ENCODE measurements around the gene MAP1LC3C.

MAP1LC3C gene

DNA sequence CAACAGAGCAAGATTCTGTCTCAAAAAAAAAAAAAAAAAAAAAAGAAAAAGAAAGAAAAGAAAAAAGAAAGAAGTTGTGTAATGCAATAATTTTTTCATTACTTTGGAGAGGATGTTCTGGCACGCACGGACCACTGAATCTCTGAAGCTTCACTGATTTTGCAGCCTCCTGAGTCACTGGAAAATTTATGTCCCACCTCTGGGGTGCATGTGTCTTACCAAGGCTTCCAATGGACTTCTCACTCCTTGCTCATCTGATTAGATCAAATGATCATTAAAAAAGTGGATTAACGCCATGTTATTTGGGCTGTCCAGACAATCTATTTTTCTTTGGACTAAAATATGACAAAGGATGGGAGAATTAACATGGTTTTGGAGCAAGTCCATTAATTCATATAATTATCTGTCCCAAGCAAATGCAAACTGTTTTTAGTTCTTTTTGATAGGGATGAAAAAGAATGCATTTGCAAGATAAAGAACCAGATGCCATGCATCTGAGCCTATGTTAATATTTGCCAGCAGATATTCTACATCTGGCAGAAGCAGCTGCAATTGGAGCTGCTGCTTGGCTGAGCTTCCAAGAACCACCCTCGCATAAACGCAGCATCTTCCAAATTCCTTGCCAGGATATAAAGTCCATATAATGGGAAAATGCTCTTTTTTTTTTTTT, 10.1 kb upstream of the MAP1LC3C start:
- no peak overlapping the region for H3K27ac ChIP-seq (ENCODE audit: low read depth, low read length)
- 95% methylated on average over 5 of the region's 5 CpGs for WGBS
- H3K9ac ChIP-seq (ENCODE audit: low read depth, low read length), result no peak overlapping the region
- H3K4me3 ChIP-seq (ENCODE audit: low read length), result no peak overlapping the region
- no peaks in the 10 kb centered on the region for H3K27me3 ChIP-seq (ENCODE audit: insufficient read depth, low read length)
- H3K4me1 ChIP-seq (ENCODE audit: insufficient read depth, low read length), result peaks cover 3% of the 10 kb centered on the region; the same call in 1 of the 2 replicates
- H3K36me3 ChIP-seq (ENCODE audit: insufficient read depth, low read length), result no peaks in the 10 kb centered on the region
- H3K9me3 ChIP-seq (ENCODE audit: insufficient read depth, low read depth, low read length), result no peaks in the 10 kb centered on the region

- Histone ChIP-seq H3K27me3 (ENCODE audit: insufficient read depth, low read length) (no peaks in the 10 kb centered on the region), H3K9me3 (ENCODE audit: insufficient read depth, low read depth, low read length) (no peaks in the 10 kb centered on the region), H3K27ac (ENCODE audit: low read depth, low read length) (no peak overlapping the region), H3K4me1 (ENCODE audit: insufficient read depth, low read length) (peaks cover 3% of the 10 kb centered on the region; the same call in 1 of the 2 replicates), H3K4me3 (ENCODE audit: low read length) (no peak overlapping the region), H3K36me3 (ENCODE audit: insufficient read depth, low read length) (no peaks in the 10 kb centered on the region), H3K9ac (ENCODE audit: low read depth, low read length) (no peak overlapping the region)
- WGBS, result 94% methylated on average over 3 of the region's 3 CpGs
Observed at GRCh38 chr1:242006976-242007375, 8.1 kb upstream of the MAP1LC3C start.

DNA sequence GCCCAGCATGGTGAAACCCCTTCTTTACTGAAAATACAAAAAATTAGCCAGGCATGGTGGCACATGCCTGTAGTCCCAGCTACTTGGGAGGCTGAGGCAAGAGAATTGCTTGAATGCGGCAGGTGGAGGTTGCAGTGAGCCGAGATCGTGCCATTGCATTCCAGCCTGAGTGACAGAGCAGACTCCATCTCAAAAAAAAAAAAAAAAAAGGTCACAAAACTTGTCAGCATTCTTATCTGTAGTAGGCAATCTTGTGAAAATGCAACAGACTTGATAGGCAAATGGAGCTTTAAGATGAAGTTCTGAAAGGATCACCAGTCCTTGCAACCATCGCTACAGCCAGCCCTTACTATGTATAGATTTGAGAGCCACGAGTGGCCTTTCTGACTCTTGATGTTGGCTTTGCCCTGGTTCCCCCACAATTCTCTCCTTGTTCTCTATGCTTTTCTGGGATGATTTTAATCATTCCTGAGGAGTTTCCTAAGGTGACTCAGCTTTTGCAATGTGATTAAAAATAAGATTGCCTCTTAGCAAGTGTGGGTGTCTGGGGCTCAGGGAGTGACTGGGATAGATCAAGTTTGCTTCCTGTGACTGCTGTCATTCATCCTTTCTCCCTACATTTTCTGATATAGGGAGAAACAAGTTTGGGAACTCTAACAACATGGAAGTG, 7.1 kb upstream of the MAP1LC3C start:
- Histone ChIP-seq H3K4me1 (ENCODE audit: insufficient read depth, low read length) (peaks cover 3% of the 10 kb centered on the region; the same call in 1 of the 2 replicates), H3K4me3 (ENCODE audit: low read length) (no peak overlapping the region)
- WGBS, result 89% methylated on average over 5 of the region's 5 CpGs

GRCh38 chr1:242004751-242005495, 6.0 kb upstream of the MAP1LC3C start:
- Histone ChIP-seq H3K9me3 (ENCODE audit: insufficient read depth, low read depth, low read length) (no peaks in the 10 kb centered on the region), H3K4me1 (ENCODE audit: insufficient read depth, low read length) (peaks cover 3% of the 10 kb centered on the region; the same call in 1 of the 2 replicates), H3K9ac (ENCODE audit: low read depth, low read length) (no peak overlapping the region), H3K36me3 (ENCODE audit: insufficient read depth, low read length) (no peaks in the 10 kb centered on the region), H3K27me3 (ENCODE audit: insufficient read depth, low read length) (no peaks in the 10 kb centered on the region), H3K4me3 (ENCODE audit: low read length) (no peak overlapping the region), H3K27ac (ENCODE audit: low read depth, low read length) (no peak overlapping the region)
- WGBS, result 94% methylated on average over 5 of the region's 5 CpGs

More for the DNA sequence above, 7.1 kb upstream of the MAP1LC3C start:
- Histone ChIP-seq H3K36me3 (ENCODE audit: insufficient read depth, low read length) (no peaks in the 10 kb centered on the region), H3K27ac (ENCODE audit: low read depth, low read length) (no peak overlapping the region), H3K27me3 (ENCODE audit: insufficient read depth, low read length) (no peaks in the 10 kb centered on the region), H3K9me3 (ENCODE audit: insufficient read depth, low read depth, low read length) (no peaks in the 10 kb centered on the region), H3K9ac (ENCODE audit: low read depth, low read length) (no peak overlapping the region)

DNA sequence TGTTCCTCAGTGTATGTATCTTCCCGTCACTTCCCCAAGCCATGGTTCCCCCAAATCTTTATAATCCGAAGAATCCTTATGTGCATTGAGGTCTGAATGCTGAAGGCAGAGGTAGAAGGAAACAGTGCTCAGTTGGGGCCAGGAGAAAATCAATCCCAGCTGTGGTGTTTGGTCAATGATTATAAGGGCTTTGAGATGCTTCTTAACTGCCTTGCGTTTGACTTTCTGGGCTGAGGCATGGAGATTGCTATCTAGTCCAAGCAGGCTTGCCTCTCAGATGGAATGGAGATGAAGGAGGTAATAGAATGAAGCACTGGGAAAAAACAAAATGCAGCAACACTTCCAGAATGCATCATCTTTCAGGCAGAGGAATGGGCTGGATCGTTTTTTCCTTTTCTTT, 3.6 kb upstream of the MAP1LC3C start:
- Histone ChIP-seq H3K4me3 (ENCODE audit: low read length) (no peak overlapping the region), H3K4me1 (ENCODE audit: insufficient read depth, low read length) (peaks cover 6% of the 10 kb centered on the region; the same call in 1 of the 2 replicates), H3K9ac (ENCODE audit: low read depth, low read length) (no peak overlapping the region), H3K27ac (ENCODE audit: low read depth, low read length) (no peak overlapping the region), H3K9me3 (ENCODE audit: insufficient read depth, low read depth, low read length) (no peaks in the 10 kb centered on the region), H3K27me3 (ENCODE audit: insufficient read depth, low read length) (no peaks in the 10 kb centered on the region; the same call in 1 of the 2 replicates), H3K36me3 (ENCODE audit: insufficient read depth, low read length) (no peaks in the 10 kb centered on the region)
- 90% methylated on average over 4 of the region's 4 CpGs for WGBS

GRCh38 chr1:242002072-242002471, 3.2 kb upstream of the MAP1LC3C start:
- H3K4me3 ChIP-seq (ENCODE audit: low read length), result no peak overlapping the region
- WGBS, result 86% methylated on average over 5 of the region's 5 CpGs
- no peaks in the 10 kb centered on the region for H3K36me3 ChIP-seq (ENCODE audit: insufficient read depth, low read length)
- H3K27me3 ChIP-seq (ENCODE audit: insufficient read depth, low read length), result no peaks in the 10 kb centered on the region; the same call in 1 of the 2 replicates
- H3K4me1 ChIP-seq (ENCODE audit: insufficient read depth, low read length), result peaks cover 6% of the 10 kb centered on the region; the same call in 1 of the 2 replicates
- no peak overlapping the region for H3K9ac ChIP-seq (ENCODE audit: low read depth, low read length)
- no peaks in the 10 kb centered on the region for H3K9me3 ChIP-seq (ENCODE audit: insufficient read depth, low read depth, low read length)
- no peak overlapping the region for H3K27ac ChIP-seq (ENCODE audit: low read depth, low read length)

GRCh38 chr1:242000434-242000833, 1.5 kb upstream of the MAP1LC3C start:
- 81% methylated on average over 7 of the region's 7 CpGs for WGBS
- Histone ChIP-seq H3K27me3 (ENCODE audit: insufficient read depth, low read length) (no peaks in the 10 kb centered on the region; the same call in 1 of the 2 replicates), H3K27ac (ENCODE audit: low read depth, low read length) (no peak overlapping the region), H3K4me1 (ENCODE audit: insufficient read depth, low read length) (peaks cover 6% of the 10 kb centered on the region; the same call in 1 of the 2 replicates), H3K4me3 (ENCODE audit: low read length) (no peak overlapping the region), H3K9me3 (ENCODE audit: insufficient read depth, low read depth, low read length) (no peaks in the 10 kb centered on the region), H3K36me3 (ENCODE audit: insufficient read depth, low read length) (no peaks in the 10 kb centered on the region), H3K9ac (ENCODE audit: low read depth, low read length) (no peak overlapping the region)

DNA sequence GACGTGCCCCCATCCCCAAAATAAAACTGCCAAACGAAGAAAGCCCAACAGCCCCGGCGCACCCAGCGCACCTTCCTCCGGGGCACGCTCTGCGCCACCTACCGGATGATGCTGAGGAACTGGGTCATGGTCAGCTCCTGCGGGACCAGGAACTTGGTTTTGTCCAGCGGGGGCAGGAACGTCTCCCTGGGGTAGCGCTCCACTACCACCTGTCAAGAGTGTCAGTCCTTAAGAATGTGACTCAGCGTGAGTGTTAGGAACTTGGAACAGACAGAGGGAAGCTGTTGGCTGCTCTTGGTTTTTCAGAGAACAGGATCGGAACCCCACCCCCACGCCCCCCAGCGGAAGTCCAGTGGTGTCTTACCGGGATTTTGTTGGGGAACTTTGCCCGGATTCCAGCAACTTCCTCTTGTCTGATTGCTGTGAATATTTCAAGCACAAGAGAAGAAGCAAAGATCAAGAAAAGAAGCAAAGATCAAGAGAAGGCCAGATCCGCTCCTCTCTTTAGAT, 431 bp downstream of the MAP1LC3C start:
- Histone ChIP-seq H3K4me1 (ENCODE audit: insufficient read depth, low read length) (peaks cover 6% of the 10 kb centered on the region; the same call in 1 of the 2 replicates), H3K36me3 (ENCODE audit: insufficient read depth, low read length) (no peaks in the 10 kb centered on the region), H3K27ac (ENCODE audit: low read depth, low read length) (peak overlapping the region; percentile 11; the same call in 1 of the 2 replicates), H3K27me3 (ENCODE audit: insufficient read depth, low read length) (no peaks in the 10 kb centered on the region; the same call in 1 of the 2 replicates), H3K9me3 (ENCODE audit: insufficient read depth, low read depth, low read length) (no peaks in the 10 kb centered on the region), H3K9ac (ENCODE audit: low read depth, low read length) (no peak overlapping the region), H3K4me3 (ENCODE audit: low read length) (peak overlapping the region; percentile 54)
- WGBS, result 5% methylated on average over 20 of the region's 20 CpGs

- 92% methylated on average over 11 of the region's 12 CpGs for WGBS
Observed at GRCh38 chr1:241997401-241997998, 1.4 kb downstream of the MAP1LC3C start.

GRCh38 chr1:241994171-241994570, 4.7 kb downstream of the MAP1LC3C start:
- Histone ChIP-seq H3K27me3 (ENCODE audit: insufficient read depth, low read length) (no peaks in the 10 kb centered on the region; the same call in 1 of the 2 replicates), H3K4me1 (ENCODE audit: insufficient read depth, low read length) (peaks cover 5% of the 10 kb centered on the region; the same call in 1 of the 2 replicates), H3K9me3 (ENCODE audit: insufficient read depth, low read depth, low read length) (no peaks in the 10 kb centered on the region), H3K4me3 (ENCODE audit: low read length) (no peak overlapping the region), H3K36me3 (ENCODE audit: insufficient read depth, low read length) (no peaks in the 10 kb centered on the region), H3K27ac (ENCODE audit: low read depth, low read length) (no peak overlapping the region), H3K9ac (ENCODE audit: low read depth, low read length) (no peak overlapping the region)
- 90% methylated on average over 7 of the region's 9 CpGs for WGBS

More at GRCh38 chr1:241997401-241997998, 1.4 kb downstream of the MAP1LC3C start:
- Histone ChIP-seq H3K9me3 (ENCODE audit: insufficient read depth, low read depth, low read length) (no peaks in the 10 kb centered on the region), H3K9ac (ENCODE audit: low read depth, low read length) (no peak overlapping the region), H3K27ac (ENCODE audit: low read depth, low read length) (no peak overlapping the region), H3K4me1 (ENCODE audit: insufficient read depth, low read length) (peaks cover 6% of the 10 kb centered on the region; the same call in 1 of the 2 replicates), H3K27me3 (ENCODE audit: insufficient read depth, low read length) (no peaks in the 10 kb centered on the region; the same call in 1 of the 2 replicates), H3K4me3 (ENCODE audit: low read length) (no peak overlapping the region), H3K36me3 (ENCODE audit: insufficient read depth, low read length) (no peaks in the 10 kb centered on the region)

All from HUES64 (cell line).